Measurements from ENCODE around the gene ZNHIT6.

Gene ZNHIT6

DNA sequence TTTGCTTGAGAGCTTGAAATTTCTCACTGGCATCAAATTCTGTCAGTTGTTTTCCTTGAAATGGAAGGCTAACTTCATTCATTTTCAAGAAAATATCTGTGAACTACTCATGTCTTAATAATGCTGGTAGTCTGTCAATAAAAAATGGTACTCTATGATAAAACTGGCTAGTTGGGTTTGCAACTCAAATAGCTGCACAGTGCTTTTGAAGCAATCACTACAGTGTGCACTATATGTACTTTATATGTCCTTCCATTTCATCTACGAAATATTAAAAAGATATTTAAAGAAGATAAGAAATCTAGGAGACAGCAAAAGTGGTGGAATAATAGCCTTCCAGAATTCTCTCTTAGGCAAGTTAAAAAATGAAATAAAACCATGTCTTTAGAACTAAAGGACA, 39.9 kb upstream of the ZNHIT6 start (continued):
- no peak for TF ChIP-seq PPARA (CRISPR knock-in tag; IDR thresholded peaks at IDR 0.05; ENCODE audit: borderline replicate concordance)
- no peak for TF ChIP-seq ESRRG (CRISPR knock-in tag; IDR thresholded peaks at IDR 0.05)
- no peak for TF ChIP-seq ZNF70 (CRISPR knock-in tag; IDR thresholded peaks at IDR 0.05)
- no peak for TF ChIP-seq ZNF8 (CRISPR knock-in tag; IDR thresholded peaks at IDR 0.05)

- TF ChIP-seq, protein P1, sequence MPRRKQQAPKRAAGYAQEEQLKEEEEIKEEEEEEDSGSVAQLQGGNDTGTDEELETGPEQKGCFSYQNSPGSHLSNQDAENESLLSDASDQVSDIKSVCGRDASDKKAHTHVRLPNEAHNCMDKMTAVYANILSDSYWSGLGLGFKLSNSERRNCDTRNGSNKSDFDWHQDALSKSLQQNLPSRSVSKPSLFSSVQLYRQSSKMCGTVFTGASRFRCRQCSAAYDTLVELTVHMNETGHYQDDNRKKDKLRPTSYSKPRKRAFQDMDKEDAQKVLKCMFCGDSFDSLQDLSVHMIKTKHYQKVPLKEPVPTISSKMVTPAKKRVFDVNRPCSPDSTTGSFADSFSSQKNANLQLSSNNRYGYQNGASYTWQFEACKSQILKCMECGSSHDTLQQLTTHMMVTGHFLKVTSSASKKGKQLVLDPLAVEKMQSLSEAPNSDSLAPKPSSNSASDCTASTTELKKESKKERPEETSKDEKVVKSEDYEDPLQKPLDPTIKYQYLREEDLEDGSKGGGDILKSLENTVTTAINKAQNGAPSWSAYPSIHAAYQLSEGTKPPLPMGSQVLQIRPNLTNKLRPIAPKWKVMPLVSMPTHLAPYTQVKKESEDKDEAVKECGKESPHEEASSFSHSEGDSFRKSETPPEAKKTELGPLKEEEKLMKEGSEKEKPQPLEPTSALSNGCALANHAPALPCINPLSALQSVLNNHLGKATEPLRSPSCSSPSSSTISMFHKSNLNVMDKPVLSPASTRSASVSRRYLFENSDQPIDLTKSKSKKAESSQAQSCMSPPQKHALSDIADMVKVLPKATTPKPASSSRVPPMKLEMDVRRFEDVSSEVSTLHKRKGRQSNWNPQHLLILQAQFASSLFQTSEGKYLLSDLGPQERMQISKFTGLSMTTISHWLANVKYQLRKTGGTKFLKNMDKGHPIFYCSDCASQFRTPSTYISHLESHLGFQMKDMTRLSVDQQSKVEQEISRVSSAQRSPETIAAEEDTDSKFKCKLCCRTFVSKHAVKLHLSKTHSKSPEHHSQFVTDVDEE (CRISPR knock-in tag; IDR thresholded peaks at IDR 0.05): no peak
- ATAC-seq: no peak
Observed at GRCh38 chr1:85746777-85747176, 38.5 kb upstream of the ZNHIT6 start.

- no peak for ATAC-seq
- TF ChIP-seq CREB5 (CRISPR knock-in tag; IDR thresholded peaks at IDR 0.05; ENCODE audit: low read depth) (no peak), TOX (CRISPR knock-in tag; IDR thresholded peaks at IDR 0.05; ENCODE audit: borderline replicate concordance) (no peak), RARB (CRISPR knock-in tag; IDR thresholded peaks at IDR 0.05) (no peak), ZNF565 (CRISPR knock-in tag; conservative IDR thresholded peaks at IDR 0.05; ENCODE audit: low read depth) (no peak), PATZ1 (CRISPR knock-in tag; IDR thresholded peaks at IDR 0.05; ENCODE audit: borderline replicate concordance) (no peak), CSDC2 (CRISPR knock-in tag; IDR thresholded peaks at IDR 0.05) (no peak), ZC3H10 (CRISPR knock-in tag; IDR thresholded peaks at IDR 0.05) (no peak), ZNF8 (CRISPR knock-in tag; IDR thresholded peaks at IDR 0.05) (no peak), ZFP30 (CRISPR knock-in tag; IDR thresholded peaks at IDR 0.05) (no peak), PPARA (CRISPR knock-in tag; IDR thresholded peaks at IDR 0.05; ENCODE audit: borderline replicate concordance) (no peak), BACH2 (CRISPR knock-in tag; IDR thresholded peaks at IDR 0.05; ENCODE audit: borderline replicate concordance) (no peak), ESRRG (CRISPR knock-in tag; IDR thresholded peaks at IDR 0.05) (no peak), GLIS3 (CRISPR knock-in tag; IDR thresholded peaks at IDR 0.05) (no peak), ZFP3 (CRISPR knock-in tag; IDR thresholded peaks at IDR 0.05) (no peak)
- TF ChIP-seq, protein P1 (CRISPR knock-in tag; IDR thresholded peaks at IDR 0.05): no peak
- TF ChIP-seq, protein P2, sequence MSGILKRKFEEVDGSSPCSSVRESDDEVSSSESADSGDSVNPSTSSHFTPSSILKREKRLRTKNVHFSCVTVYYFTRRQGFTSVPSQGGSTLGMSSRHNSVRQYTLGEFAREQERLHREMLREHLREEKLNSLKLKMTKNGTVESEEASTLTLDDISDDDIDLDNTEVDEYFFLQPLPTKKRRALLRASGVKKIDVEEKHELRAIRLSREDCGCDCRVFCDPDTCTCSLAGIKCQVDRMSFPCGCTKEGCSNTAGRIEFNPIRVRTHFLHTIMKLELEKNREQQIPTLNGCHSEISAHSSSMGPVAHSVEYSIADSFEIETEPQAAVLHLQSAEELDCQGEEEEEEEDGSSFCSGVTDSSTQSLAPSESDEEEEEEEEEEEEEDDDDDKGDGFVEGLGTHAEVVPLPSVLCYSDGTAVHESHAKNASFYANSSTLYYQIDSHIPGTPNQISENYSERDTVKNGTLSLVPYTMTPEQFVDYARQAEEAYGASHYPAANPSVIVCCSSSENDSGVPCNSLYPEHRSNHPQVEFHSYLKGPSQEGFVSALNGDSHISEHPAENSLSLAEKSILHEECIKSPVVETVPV (CRISPR knock-in tag; IDR thresholded peaks at IDR 0.05): no peak
Observed at GRCh38 chr1:85743814-85744213, 35.6 kb upstream of the ZNHIT6 start.

DNA sequence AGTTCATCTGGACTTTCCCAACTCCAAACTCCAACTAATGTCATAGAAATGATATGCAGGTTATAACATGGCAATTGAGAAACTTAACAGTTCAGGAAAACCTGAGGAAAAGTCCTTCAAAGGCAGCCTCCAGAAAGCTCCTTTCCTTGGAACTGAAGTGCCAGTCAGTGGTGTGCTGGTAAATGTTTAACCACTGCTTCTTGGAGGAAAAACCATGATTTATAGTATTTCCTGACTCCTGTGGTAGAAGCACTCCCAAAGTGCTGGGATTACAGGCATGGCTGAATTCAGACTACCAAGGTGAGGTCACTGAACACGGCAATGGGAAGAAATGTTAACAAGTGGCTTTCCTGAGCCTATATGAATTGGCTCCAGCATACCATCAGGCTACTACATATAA, 26.7 kb upstream of the ZNHIT6 start:
- ATAC-seq: no peak
- TF ChIP-seq CREB5 (CRISPR knock-in tag; IDR thresholded peaks at IDR 0.05; ENCODE audit: low read depth): no peak
- no peak for TF ChIP-seq RARB (CRISPR knock-in tag; IDR thresholded peaks at IDR 0.05)
- TF ChIP-seq, protein P1 (CRISPR knock-in tag; IDR thresholded peaks at IDR 0.05): no peak
- TF ChIP-seq GLIS3 (CRISPR knock-in tag; IDR thresholded peaks at IDR 0.05): no peak
- TF ChIP-seq, protein P3, sequence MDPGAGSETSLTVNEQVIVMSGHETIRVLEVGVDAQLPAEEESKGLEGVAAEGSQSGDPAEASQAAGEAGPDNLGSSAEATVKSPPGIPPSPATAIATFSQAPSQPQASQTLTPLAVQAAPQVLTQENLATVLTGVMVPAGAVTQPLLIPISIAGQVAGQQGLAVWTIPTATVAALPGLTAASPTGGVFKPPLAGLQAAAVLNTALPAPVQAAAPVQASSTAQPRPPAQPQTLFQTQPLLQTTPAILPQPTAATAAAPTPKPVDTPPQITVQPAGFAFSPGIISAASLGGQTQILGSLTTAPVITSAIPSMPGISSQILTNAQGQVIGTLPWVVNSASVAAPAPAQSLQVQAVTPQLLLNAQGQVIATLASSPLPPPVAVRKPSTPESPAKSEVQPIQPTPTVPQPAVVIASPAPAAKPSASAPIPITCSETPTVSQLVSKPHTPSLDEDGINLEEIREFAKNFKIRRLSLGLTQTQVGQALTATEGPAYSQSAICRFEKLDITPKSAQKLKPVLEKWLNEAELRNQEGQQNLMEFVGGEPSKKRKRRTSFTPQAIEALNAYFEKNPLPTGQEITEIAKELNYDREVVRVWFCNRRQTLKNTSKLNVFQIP (CRISPR knock-in tag; IDR thresholded peaks at IDR 0.05; ENCODE audit: borderline replicate concordance, low read depth): no peak
- TF ChIP-seq ARNTL (CRISPR knock-in tag; IDR thresholded peaks at IDR 0.05; ENCODE audit: borderline replicate concordance, low read depth): no peak
- TF ChIP-seq ZNF8 (CRISPR knock-in tag; IDR thresholded peaks at IDR 0.05): no peak
- TF ChIP-seq CSDC2 (CRISPR knock-in tag; IDR thresholded peaks at IDR 0.05): no peak
- TF ChIP-seq ZNF70 (CRISPR knock-in tag; IDR thresholded peaks at IDR 0.05): no peak
- TF ChIP-seq ZC3H10 (CRISPR knock-in tag; IDR thresholded peaks at IDR 0.05): no peak
